ENCODE data around the gene SCFD2. TPM values are rescaled to one million over a fixed set of nuclear protein-coding genes. Genes with fewer than 3 reads are reported as not detected.
"Not testable (repeated sequence)": the region's sequence is repeated elsewhere in the genome, so short reads cannot be mapped to it uniquely, and the experiment has no call there.

The SCFD2 gene
- total RNA-seq, 4 donors from 2014 or later: 14.3 to 37.8 (median 27.7) TPM

GRCh38 chr4:52993771-52994170 is 372.1 kb downstream of the SCFD2 start:
- Histone ChIP-seq H3K27me3 (no peaks in the 10 kb centered on the region), H3K4me3 (no peak overlapping the region), H3K4me1 (peaks cover 3 to 42% (median 9%) of the 10 kb centered on the region in 3 donors), H3K9me3 (no peaks in the 10 kb centered on the region), H3K36me3 (no peaks in the 10 kb centered on the region), H3K27ac (no peak overlapping the region)
- intact Hi-C loops (cut with DNase I): no loop called here
- 36 to 68% methylated on average over 6 of the region's 6 CpGs for WGBS, 2 donors
- no peak for DNase-seq
- TF ChIP-seq CTCF (IDR thresholded peaks at IDR 0.05) (no peak), POLR2A (IDR thresholded peaks at IDR 0.05) (no peak)

- H3K4me3 ChIP-seq; H3K36me3 ChIP-seq; H3K27me3 ChIP-seq; H3K9me3 ChIP-seq; H3K27ac ChIP-seq; DNase-seq; intact Hi-C loops (cut with DNase I): not testable (repeated sequence)
- H3K4me1 ChIP-seq: peaks cover 3 to 36% (median 9%) of the 10 kb centered on the region in 3 donors
- no CpG with 5 or more reads among the region's 27 CpGs for WGBS, 2 donors
Observed at GRCh38 chr4:52992551-52992950, 373.3 kb downstream of the SCFD2 start.

GRCh38 chr4:52991472-52991871 is 374.4 kb downstream of the SCFD2 start:
- H3K4me3 ChIP-seq: no peak overlapping the region
- no peak overlapping the region for H3K27ac ChIP-seq
- no peaks in the 10 kb centered on the region for H3K36me3 ChIP-seq
- H3K4me1 ChIP-seq: peaks cover 0 to 25% (median 9%) of the 10 kb centered on the region in 3 donors
- no peaks in the 10 kb centered on the region for H3K9me3 ChIP-seq
- TF ChIP-seq POLR2A (IDR thresholded peaks at IDR 0.05) (no peak), CTCF (IDR thresholded peaks at IDR 0.05) (no peak)
- intact Hi-C loops (cut with DNase I): no loop called here
- DNase-seq: no peak
- no peaks in the 10 kb centered on the region for H3K27me3 ChIP-seq

- TF ChIP-seq POLR2A (IDR thresholded peaks at IDR 0.05) (no peak), CTCF (IDR thresholded peaks at IDR 0.05) (no peak)
- intact Hi-C loops (cut with DNase I): no loop called here
- Histone ChIP-seq H3K9me3 (no peaks in the 10 kb centered on the region), H3K4me3 (no peak overlapping the region), H3K36me3 (no peaks in the 10 kb centered on the region), H3K27me3 (no peaks in the 10 kb centered on the region), H3K4me1 (peaks cover 0 to 18% (median 7%) of the 10 kb centered on the region in 3 donors), H3K27ac (no peak overlapping the region)
- no peak for DNase-seq
- 90 to 100% methylated on average over 1 of the region's 1 CpG for WGBS, 2 donors
Observed at GRCh38 chr4:52990706-52991105, 375.2 kb downstream of the SCFD2 start.

- peaks cover 0 to 9% (median 0%) of the 10 kb centered on the region in 3 donors for H3K4me1 ChIP-seq
- no peak overlapping the region for H3K4me3 ChIP-seq
- intact Hi-C loops (cut with DNase I): loop anchor here (10.0 kb wide), 1 partner anchor 615 kb away; no protein-coding TSS in a partner anchor
- H3K36me3 ChIP-seq: no peaks in the 10 kb centered on the region
- no peak for TF ChIP-seq POLR2A (IDR thresholded peaks at IDR 0.05)
- no peak for TF ChIP-seq CTCF (IDR thresholded peaks at IDR 0.05)
- no peaks in the 10 kb centered on the region for H3K27me3 ChIP-seq
- 53 to 64% methylated on average over 3 of the region's 3 CpGs for WGBS, 2 donors
- H3K9me3 ChIP-seq: no peaks in the 10 kb centered on the region
- DNase-seq: no peak
- no peak overlapping the region for H3K27ac ChIP-seq
Observed at GRCh38 chr4:52989865-52990264, 376.0 kb downstream of the SCFD2 start.
